ENCODE results near the gene MINK1.

MINK1 gene

DNA sequence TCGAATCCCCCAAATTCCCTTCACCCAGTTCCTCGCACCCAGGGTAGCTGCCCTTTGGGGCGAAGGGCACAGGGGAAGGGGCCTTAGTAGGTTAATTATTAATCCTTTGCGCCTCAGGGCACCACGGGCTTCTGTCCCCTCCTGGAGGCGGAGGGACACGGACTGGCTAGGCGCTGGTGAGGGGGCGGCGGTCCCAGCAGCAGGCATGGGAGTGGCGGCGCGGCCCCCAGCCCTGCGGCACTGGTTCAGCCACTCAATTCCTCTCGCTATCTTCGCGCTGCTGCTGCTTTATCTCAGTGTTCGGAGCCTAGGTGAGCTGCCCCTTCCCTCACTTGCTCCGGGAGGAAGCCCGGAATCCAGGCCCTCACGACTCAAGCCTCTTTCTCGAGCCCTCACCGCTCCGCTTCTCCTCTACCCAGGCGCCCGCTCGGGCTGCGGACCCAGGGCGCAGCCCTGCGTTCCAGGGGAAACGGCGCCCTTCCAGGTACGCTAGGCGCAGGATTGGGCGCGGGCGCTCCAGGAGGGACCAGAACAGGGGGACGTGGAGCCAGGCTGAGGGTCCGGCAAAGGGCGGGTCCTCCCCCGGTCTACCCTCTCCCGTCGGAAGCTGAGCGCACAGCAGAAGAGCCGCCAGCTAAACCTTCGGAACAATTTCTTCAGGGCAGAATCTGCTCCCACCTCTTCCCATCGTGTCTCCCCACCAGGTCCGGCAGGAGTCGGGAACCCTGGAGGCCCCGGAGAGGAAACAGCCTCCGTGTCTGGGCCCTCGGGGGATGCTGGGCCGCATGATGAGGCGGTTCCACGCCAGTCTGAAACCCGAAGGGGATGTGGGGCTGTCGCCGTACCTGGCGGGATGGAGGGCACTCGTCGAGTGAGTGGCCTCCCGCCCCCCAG is 44.1 kb upstream of the MINK1 start, which contains the start of gene GLTPD2:
TSS of gene GLTPD2 (plus strand) at position 158 of the 894 bp plus-strand sequence. CDS start at position 206, 48 bp downstream.
- DNase-seq (ENCODE audit: low read depth, low spot score) = no peak
- peak within 1 kb of the TSS; percentile 57 for H3K4me3 ChIP-seq (ENCODE audit: low read depth, low read length)
- in situ Hi-C loops (cut with HindIII; ENCODE audit: low sequenced_read_pairs) = no loop called here
- TF ChIP-seq, protein P1, sequence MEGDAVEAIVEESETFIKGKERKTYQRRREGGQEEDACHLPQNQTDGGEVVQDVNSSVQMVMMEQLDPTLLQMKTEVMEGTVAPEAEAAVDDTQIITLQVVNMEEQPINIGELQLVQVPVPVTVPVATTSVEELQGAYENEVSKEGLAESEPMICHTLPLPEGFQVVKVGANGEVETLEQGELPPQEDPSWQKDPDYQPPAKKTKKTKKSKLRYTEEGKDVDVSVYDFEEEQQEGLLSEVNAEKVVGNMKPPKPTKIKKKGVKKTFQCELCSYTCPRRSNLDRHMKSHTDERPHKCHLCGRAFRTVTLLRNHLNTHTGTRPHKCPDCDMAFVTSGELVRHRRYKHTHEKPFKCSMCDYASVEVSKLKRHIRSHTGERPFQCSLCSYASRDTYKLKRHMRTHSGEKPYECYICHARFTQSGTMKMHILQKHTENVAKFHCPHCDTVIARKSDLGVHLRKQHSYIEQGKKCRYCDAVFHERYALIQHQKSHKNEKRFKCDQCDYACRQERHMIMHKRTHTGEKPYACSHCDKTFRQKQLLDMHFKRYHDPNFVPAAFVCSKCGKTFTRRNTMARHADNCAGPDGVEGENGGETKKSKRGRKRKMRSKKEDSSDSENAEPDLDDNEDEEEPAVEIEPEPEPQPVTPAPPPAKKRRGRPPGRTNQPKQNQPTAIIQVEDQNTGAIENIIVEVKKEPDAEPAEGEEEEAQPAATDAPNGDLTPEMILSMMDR (IDR thresholded peaks at IDR 0.05; ENCODE audit: low read depth, low read length) = no peak

DNA sequence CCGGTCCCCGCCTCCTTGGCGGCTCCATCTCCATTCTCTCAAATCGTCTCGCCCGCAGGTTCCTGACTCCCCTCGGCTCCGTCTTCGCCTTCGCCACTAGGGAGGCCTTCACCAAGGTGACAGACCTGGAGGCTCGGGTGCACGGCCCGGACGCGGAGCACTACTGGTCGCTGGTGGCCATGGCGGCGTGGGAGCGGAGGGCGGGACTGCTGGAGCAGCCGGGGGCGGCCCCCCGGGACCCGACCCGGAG is 43.5 kb upstream of the MINK1 start:
- TF ChIP-seq, protein P1 (IDR thresholded peaks at IDR 0.05; ENCODE audit: low read depth, low read length) = no peak
- in situ Hi-C loops (cut with HindIII; ENCODE audit: low sequenced_read_pairs) = no loop called here
- H3K4me3 ChIP-seq (ENCODE audit: low read depth, low read length) = peak overlapping the region; percentile 57
- DNase-seq (ENCODE audit: low read depth, low spot score) = no peak

DNA sequence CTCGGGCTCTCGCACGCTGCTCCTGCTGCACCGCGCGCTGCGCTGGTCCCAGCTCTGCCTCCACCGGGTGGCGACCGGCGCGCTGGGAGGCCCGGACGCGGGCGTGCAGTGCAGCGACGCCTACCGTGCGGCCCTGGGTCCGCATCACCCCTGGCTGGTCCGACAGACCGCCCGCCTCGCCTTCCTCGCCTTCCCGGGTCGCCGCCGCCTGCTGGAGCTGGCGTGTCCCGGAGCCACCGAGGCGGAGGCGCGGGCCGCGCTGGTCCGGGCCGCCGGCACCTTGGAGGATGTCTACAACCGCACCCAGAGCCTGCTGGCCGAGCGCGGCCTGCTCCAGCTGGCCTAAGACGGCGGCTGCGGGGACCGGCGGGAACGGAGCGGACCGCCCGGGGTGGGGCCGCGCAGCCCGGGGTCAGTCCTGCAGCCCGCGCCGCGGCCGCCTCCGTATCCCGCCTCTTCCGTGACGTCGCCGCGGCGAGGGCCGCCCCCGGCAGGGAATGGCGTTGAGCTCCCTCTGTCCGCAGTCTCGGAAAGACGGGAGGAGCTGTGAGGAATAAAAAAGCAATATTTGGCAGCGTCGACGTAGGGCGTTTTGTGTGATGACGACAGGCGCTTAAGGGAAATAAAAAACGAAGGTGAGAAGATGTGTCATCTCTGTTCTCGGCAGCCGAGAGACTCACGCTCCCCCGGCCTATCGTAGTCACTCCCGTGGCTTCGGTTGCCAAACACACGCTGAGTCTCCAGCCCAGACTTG is 43.0 kb upstream of the MINK1 start:
- TF ChIP-seq, protein P1 (IDR thresholded peaks at IDR 0.05; ENCODE audit: low read depth, low read length) = peak; percentile 56
- peak; percentile 92 for DNase-seq (ENCODE audit: low read depth, low spot score)
- peak overlapping the region; percentile 57 for H3K4me3 ChIP-seq (ENCODE audit: low read depth, low read length)
- in situ Hi-C loops (cut with HindIII; ENCODE audit: low sequenced_read_pairs) = no loop called here

DNA sequence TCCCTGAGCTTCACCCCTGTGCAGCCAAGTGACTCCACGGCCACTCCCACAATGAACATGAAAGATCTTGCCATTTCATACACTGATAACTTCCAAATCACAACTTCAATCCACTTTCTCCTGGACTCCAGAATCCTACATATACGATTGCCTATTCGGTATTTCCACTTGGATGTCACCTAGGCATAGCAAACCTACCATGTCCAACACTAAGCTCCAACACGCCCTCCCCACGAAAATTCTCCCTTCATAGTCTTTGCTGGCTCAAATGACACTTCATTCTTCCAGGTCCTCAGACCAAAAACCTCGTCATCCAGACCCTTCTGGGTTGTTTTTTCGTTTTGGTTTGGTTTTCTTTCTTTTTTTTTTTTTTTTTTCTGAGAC is 42.4 kb upstream of the MINK1 start:
- TF ChIP-seq, protein P1 (IDR thresholded peaks at IDR 0.05; ENCODE audit: low read depth, low read length) = no peak
- peak overlapping the region; percentile 57 for H3K4me3 ChIP-seq (ENCODE audit: low read depth, low read length)
- no peak for DNase-seq (ENCODE audit: low read depth, low spot score)
- in situ Hi-C loops (cut with HindIII; ENCODE audit: low sequenced_read_pairs) = no loop called here

DNA sequence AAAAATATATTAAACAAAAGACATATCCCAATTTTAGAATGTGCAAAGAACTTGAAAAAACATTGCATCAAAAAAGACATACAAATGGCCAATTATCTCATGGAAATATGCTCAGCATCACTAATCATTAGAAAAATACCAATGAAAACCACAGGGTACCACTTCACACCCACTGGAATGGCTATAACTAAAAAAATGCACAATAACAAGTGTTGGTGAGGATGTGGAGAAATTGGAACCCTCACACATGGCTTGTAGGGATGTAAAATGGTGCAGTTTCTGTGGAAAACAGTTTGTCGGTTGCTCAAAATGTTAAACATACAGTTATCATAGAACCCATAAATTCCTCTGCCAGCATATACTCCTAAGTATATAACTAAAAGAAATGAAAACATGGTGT is 38.0 kb upstream of the MINK1 start:
- TF ChIP-seq, protein P1 (IDR thresholded peaks at IDR 0.05; ENCODE audit: low read depth, low read length) = no peak
- in situ Hi-C loops (cut with HindIII; ENCODE audit: low sequenced_read_pairs) = no loop called here
- H3K4me3 ChIP-seq (ENCODE audit: low read depth, low read length) = no peak overlapping the region
- DNase-seq (ENCODE audit: low read depth, low spot score) = no peak

DNA sequence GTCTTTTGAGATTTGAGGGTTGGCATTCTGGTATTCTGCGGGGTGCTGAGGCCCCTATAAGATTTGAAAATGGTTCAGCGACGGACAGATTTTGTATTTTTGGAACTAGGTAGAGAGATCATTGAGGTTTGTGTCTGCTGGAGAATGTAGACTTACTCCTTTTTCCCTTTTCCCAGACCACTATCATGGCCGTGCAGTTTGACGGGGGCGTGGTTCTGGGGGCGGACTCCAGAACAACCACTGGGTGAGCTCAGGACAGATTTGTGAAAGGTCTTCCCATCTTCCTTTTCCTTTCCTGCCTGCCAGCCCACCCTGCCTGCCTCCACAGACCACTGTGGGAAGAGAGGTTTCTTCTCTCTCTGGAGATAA is 36.6 kb upstream of the MINK1 start:
- in situ Hi-C loops (cut with HindIII; ENCODE audit: low sequenced_read_pairs) = no loop called here
- peak; percentile 48 for DNase-seq (ENCODE audit: low read depth, low spot score)
- H3K4me3 ChIP-seq (ENCODE audit: low read depth, low read length) = peak overlapping the region; percentile 84
- TF ChIP-seq, protein P1 (IDR thresholded peaks at IDR 0.05; ENCODE audit: low read depth, low read length) = no peak

All from astrocyte of the spinal cord (primary cell).